ENCODE data around the gene ATXN1. TPM values are rescaled to one million over a fixed set of nuclear protein-coding genes. Genes with fewer than 3 reads are reported as not detected.

The ATXN1 gene
- total RNA-seq, 2 donors from 2014 or later, result 63.1 to 72.2 TPM

- DNase-seq (ENCODE audit: low spot score), result peak; percentile 63
- intact Hi-C loops (cut with DNase I), result no loop called here
Observed at GRCh38 chr6:16733085-16733484, 28.2 kb downstream of the ATXN1 start.

GRCh38 chr6:16731478-16732051 is 29.7 kb downstream of the ATXN1 start:
- no peak for DNase-seq (ENCODE audit: low spot score)
- intact Hi-C loops (cut with DNase I), result no loop called here

DNA sequence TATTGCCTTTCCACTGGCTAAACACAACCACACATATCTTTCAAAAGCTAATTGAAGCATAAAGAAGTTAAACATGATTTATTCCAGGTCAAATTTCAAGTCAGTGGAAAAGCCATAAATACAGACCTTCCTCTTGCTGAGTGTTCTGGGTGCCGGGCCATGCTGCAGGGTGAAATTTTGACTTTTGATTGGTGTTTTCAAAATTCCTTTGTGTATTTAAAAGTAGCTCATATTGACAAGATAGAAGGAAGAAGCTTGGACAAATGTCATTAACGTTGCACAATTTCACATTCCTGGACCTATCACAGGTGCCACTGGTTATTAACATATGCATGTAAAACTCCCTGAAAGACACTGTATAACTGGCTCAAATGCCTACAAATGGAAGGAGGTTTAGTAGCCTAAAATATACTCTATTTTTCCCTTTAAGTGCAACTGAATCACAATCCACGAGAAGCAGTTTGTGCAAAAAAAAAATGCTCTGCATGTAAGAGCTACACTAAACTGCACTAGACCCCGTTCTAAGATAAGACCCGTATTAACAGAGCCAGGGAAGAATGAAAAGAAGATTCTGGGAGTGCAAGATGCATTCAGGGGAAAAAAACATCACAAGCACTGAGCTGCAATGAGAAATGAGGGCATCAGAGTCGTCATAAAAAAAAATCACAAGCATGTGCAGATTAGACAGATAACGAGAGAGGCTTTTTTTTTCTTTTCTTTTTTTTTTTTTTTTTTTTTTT is 30.4 kb downstream of the ATXN1 start:
- no peak for DNase-seq (ENCODE audit: low spot score)
- intact Hi-C loops (cut with DNase I), result no loop called here

DNA sequence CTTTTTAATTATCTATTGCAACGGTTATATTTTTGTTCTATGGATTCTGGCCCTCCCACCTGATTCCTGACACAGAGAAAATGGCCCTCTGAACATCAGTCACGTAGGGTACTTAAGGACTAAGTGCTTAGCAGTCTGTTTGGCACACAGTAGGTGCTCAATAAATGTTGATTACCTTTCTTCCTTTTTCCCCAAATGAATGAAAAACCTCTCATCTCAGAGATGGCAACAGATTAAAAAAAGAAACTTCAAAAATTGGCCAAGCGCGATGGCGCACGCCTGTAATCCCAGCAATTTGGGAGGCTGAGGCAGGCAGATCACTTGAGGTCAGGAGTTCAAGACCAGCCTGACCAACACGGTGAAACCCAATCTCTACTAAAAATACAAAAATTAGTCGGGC is 31.5 kb downstream of the ATXN1 start:
- intact Hi-C loops (cut with DNase I), result no loop called here

DNA sequence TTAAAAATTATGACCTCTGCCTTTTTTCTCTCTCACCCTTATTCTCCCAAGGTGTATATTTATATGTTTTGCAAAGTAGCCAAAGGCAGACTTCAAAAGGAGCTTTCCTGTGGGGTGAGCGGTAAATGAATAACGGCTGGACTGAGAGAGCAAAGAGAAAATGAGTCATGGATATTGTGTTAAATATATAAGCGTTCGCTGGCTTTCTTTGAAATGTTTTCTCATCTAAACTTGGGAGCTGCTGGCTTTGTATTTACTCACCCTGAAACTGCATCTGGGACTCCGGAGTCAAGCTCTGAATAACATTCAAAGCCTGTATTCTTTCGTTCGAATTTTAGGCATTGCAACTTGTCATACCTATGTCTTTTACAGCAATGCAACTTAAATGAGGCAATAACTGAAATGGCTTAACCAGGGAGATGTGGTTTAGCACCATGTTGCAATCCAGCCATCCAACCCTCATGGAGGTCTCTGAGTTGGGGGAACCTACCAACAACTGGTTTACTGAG is 32.0 kb downstream of the ATXN1 start:
- DNase-seq (ENCODE audit: low spot score), result no peak
- intact Hi-C loops (cut with DNase I), result no loop called here

More for the DNA sequence above, 31.5 kb downstream of the ATXN1 start:
- DNase-seq (ENCODE audit: low spot score), result no peak

GRCh38 chr6:16728513-16729182 is 32.6 kb downstream of the ATXN1 start:
- intact Hi-C loops (cut with DNase I), result no loop called here
- no peak for DNase-seq (ENCODE audit: low spot score)

DNA sequence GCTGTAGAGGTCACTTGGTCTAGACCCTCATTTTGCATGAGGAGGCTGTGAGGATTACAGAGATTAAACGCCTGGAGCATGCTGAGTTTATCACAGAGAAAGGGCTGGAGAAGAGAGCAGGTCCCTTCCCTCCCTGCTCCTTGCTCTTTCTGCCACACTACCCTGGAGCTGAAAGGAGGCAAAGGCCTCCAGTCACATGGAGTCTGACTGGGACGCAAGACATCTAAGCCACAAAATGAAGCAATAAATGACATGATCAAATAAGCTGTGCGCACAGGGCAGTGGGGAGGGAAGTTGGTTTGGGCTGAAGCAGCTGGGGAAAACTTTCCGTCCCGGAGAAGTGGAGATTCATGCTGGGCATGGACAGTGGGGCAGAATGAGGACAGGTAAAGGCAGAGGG is 33.3 kb downstream of the ATXN1 start:
- peak; percentile 65 for DNase-seq (ENCODE audit: low spot score)
- intact Hi-C loops (cut with DNase I), result no loop called here

DNA sequence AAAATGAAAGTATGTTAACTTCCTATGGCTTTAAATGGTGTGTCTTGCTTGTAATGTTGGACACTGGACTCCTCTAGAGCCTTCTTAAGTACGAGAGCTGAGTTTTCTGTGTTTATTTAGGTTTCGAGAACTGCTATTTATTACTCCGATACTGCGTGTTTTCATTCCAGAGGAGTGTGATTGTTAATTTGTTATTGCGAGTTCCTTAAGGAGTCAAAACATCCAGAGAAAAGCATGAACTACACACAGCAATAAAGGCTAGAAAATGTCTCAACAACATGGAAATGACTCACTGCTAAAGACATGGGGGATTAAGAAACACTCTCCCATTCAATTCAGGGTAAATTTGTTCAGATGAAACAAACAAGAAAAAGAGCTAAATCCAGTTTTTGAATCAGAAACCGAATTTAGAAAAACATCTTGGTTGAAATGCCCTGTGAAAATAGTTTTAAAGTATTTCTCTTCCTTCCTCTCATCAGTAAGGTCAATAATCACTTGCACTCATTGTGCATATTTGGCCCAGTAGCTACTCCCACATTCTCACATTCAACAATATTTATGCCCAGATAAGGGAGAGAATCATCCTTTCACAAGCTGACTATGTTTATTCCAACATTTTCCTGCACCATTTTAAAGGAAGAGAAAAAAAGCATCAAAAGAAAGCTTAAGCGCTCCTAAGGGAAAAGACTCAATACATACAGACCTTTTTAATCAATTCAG is 36.0 kb downstream of the ATXN1 start:
- DNase-seq (ENCODE audit: low spot score), result no peak
- intact Hi-C loops (cut with DNase I), result no loop called here

DNA sequence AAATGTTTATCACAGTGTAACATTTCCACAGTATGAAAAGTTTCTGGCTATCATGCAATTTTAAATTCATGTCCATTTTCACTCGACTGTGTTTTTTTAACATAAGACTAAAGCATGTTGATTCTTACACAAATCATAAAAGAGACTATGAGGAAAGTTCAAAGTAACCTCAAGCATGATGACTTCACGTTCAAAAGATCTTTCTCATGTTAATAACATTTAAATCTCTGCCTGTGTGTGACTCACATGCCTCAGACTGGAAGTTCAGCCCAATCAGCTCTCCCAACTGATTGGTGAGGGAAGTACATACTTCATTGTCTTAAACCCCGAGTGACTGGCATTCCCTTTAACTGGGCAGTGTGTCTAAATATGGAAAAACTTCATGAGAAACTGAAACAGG is 37.4 kb downstream of the ATXN1 start:
- intact Hi-C loops (cut with DNase I), result no loop called here
- no peak for DNase-seq (ENCODE audit: low spot score)

- DNase-seq (ENCODE audit: low spot score), result no peak
- intact Hi-C loops (cut with DNase I), result no loop called here
Observed at GRCh38 chr6:16723402-16723801, 37.9 kb downstream of the ATXN1 start.

DNA sequence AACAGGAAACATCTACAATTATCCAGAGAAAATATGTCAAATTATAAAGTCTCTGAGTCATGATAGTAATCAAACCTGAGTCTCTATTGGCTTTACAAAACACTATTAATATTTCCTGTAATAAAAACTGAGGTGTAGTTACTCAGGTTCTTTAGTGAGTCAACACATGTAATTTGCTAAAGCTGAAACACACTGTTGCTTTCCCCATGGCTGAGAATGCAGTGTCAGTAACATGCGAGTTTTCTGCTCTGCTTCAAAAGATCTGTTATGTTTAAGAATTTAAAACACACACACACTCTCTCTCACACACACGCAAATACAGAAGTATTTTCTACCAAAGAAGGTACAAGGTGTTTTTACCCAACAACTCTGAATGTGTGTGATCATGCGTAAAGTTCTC is 38.6 kb downstream of the ATXN1 start:
- no peak for DNase-seq (ENCODE audit: low spot score)
- intact Hi-C loops (cut with DNase I), result no loop called here

GRCh38 chr6:16721977-16722376 is 39.3 kb downstream of the ATXN1 start:
- no peak for DNase-seq (ENCODE audit: low spot score)
- intact Hi-C loops (cut with DNase I), result no loop called here

DNA sequence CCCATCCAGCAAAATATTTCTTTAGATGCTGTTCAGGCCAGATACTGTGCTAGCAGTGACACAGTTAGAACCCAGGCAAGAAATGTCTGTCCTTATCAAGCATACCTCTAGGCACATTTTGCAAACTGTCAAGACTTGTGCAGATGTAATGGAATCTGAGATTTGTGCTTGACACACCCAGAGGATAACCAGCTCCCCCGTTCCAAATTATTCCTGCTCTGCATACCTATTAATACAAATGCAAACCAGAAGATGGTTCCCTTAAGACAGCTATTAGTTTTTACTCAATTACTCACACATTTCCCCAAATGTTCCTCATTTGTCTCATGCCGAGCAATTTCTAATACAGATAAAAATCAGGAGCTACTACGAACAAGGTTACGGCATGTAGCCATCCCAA is 40.4 kb downstream of the ATXN1 start:
- intact Hi-C loops (cut with DNase I), result no loop called here

GRCh38 chr6:16719488-16719887 is 41.8 kb downstream of the ATXN1 start:
- no peak for DNase-seq (ENCODE audit: low spot score)
- intact Hi-C loops (cut with DNase I), result no loop called here

More for the DNA sequence above, 40.4 kb downstream of the ATXN1 start:
- no peak for DNase-seq (ENCODE audit: low spot score)

GRCh38 chr6:16718356-16718755 is 42.9 kb downstream of the ATXN1 start:
- intact Hi-C loops (cut with DNase I), result no loop called here
- no peak for DNase-seq (ENCODE audit: low spot score)

DNA sequence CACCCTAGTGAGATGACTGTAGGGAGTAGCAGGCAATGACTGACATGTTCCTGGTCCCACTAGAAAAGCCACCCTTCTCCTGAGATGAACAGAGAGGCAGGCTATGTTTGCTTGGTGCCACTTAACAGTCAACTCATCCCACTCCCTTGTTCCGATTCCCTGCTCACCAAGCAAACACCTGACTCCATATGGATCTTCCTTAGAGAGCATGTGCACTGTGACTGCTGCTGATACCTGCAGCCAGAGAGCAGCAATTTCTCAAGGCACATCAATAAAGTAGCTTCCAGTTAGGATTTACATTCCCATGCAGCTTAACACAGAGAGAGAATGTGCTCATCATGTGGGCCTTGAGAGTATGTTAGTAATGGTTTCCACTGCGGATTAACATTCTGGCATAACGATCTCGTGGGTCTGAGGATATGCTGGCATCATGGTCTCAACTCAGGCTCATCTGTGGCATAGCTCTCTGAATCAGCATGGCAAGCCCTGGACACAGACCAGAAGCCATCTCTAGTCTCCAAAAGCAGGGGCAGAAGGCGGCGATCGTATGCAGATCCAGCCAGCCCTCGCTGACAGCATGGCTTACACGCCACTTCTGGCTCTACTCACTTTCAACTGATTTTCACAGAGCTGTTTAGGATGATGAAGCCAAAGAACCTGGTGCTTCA is 43.9 kb downstream of the ATXN1 start:
- DNase-seq (ENCODE audit: low spot score), result no peak
- intact Hi-C loops (cut with DNase I), result no loop called here

- intact Hi-C loops (cut with DNase I), result no loop called here
- DNase-seq (ENCODE audit: low spot score), result no peak
Observed at GRCh38 chr6:16716321-16716858, 44.9 kb downstream of the ATXN1 start.

DNA sequence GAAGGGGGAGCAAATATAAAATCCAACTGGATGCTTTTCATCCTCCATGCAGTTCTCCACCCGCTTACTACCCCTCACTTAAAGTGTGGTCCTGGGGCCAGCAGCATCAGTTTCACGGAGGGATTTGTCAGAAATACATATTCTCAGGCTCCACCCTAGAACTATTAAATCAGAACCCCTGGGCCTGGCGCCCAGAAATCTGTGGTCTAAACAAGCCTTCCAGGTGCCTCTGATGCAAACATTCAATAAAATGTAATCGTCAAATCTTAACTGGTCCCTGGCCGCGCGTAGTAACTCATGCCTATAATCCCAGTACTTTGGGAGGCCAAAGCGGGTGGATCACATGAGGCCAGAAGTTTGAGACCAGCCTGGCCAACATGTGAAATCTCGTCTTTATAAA is 47.7 kb downstream of the ATXN1 start:
- no peak for DNase-seq (ENCODE audit: low spot score)
- intact Hi-C loops (cut with DNase I), result no loop called here

GRCh38 chr6:16712931-16713484 is 48.3 kb downstream of the ATXN1 start:
- DNase-seq (ENCODE audit: low spot score), result peak; percentile 86
- intact Hi-C loops (cut with DNase I), result no loop called here

Measured in posterior vena cava (tissue), 2 donors.